HG03558 (cell line): ENCODE results near the gene EIF3D.
A peak's percentile ranks its signal among the peaks of the same experiment; 100 is the strongest.

ENCODE experiments used
- ATAC-seq: cut with Tn5 transposase; IDR thresholded peaks from one replicate; pipeline ENCODE4 v1.9.1; 2021; ENCODE audit warnings: moderate number of reproducible peaks; ENCODE audit not compliant: unreplicated experiment; ENCODE audit errors: extremely low read depth

EIF3D gene

DNA sequence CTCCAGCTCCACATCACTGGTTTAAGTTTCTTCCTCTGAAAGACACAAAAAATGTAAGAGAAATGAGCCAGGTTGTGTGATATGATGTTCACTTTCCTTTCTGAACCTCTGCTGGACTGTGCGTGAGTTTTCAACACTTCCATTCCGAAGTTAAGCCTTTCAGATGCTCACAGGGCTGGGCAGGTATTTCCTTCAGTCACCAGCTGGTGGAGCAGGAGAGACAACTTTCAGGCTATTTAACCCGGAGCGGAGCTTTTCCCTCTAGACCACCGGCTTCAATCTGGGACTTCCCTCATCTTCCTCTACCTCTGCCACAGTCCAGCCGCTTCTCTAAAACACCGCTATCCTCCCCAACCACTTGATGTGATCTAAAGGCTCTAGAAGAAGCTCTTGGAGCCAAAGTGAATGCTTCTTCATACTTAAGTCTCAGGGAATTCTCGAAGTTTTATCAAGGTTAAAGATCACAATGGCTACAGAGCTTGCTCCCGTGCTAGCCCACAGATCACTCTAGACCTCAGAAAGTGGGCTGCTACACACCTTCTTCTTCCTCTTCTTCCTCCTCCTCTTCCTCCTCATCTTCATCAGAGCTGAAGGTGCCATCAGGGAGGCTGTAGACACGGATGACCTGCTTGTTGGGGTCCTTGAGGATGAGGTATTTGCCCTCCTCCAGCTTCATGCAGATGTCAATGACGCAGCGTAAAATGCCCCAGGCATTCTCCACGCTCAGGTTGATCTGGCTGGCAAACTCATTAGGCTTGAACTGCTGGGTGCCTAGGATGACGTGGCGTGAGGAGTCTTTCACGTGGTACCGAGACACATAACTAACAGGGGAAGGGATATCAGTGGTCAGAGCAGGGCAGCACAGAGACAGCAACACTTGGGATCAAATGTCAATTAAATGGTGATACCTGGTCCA, 17.7 kb downstream of the EIF3D start:
- no peak for ATAC-seq

DNA sequence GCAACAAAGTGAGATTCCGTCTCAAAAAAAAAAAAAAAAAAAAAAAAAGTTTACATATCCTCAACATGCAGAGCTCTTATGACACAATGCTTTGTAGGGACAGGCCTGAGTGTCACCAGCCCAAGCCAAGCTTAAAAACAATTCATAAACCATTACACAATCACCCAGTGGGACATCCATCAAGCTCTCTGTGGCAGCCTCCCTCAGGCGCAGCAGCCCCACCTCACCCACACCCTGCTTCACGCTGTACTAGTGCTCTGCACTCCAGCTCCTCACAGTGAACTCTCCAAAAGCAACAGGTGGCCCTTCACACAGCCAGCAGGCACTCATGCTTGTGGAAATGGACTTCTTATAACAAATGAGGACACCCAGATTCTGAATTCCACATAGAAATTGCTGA, 18.6 kb downstream of the EIF3D start:
- ATAC-seq = no peak

DNA sequence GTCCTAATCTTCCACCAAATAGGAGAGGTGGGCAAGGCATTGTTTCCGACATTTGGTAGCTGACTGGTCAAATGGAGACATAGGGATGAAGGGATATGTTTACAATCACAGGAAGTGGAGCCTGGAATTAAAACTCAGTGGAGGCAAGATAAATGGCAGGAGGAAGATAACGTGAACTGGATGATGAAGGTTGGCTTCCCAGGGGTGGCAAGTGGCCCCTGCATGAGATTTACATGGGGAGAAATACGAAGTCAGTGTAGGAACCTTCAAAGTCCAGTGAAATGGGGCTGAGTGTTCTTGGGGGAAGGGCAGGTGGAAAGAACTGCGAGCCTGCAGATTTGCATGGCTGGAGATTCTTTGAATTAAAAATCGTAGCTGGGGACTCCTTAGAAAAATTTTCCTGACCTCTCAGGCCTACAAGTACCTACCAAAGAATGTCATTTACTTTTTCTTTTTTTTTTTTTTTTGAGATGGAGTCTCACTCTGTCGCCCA, 21.4 kb downstream of the EIF3D start:
- no peak for ATAC-seq

DNA sequence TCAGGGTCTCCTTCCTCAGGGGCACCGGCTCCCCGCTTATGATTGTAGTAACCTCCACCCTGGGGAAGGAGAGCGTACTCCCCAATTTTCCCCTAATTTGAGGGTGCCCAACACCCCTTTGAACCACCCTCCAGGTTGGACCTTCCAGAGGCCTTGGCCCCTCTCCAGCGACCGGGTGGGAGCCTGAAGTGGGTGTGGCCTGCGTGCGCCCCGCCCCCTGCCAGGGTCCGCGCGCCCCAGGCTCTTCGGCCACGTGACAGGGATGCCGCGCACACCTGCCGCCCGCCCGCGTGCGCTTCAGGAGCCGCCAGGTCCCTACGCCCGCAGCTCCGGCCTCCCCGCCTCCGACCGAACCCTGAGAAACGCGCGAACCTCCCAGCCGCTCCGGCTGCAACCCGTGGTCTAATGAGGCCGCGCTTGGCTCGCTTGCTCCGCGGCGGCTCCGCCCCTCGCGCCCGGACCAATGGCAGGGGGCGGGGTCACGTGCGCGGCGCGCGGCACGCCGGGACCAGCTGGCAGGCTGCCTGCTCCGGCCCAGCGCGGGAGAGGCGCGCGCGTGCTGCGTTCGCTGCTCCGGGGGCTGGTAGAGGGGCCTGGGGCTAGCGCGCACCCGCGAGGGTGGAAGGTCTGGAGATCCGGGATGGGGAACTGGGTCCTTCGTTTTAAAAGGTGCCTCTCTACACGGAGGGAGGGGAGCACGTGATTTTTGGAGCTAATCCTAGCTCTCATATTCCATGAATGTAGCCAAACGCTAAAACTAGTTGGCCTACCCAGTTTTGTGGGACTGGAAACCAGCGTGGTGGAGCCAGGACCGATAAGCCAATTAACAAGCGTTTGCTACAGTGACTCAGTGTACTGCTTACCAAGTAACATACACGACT, 22.1 kb downstream of the EIF3D start, which contains the start of gene FOXRED2:
TSS of gene FOXRED2 (minus strand) at position 404 of the 881 bp plus-strand sequence. CDS start 618 bp downstream, outside the sequence.
- peak; percentile 39 for ATAC-seq

DNA sequence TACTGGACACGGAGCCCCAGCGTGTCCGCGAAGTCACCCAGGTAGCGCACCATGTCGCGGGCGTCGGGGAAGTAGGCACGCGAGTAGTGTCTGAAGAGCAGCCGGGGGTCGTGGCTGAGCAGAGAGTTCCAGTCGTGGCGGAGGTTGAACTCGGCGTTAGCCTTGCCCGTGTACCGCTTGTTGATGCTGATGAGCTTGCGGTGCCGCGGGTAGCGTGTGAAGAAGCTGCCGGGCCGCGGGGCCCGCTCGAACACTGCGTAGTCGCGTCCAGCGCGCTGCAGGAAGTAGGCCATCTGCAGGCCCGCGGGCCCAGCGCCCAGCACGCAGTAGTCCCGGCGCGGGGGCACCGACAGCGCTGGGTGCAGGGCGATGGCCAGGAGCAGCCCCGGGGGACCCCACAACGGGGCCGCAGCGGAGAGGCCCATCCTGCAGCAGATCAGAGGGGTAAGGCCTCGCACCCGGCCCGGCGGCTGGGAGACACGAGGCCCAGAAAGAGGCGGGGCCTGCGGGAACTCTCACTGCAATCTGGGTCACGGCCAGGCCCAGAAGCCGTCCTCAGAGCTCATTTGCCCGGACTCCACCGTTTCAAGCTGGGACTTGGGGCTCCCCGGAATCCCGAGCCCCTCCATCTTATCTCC, 22.8 kb downstream of the EIF3D start:
- ATAC-seq = no peak

DNA sequence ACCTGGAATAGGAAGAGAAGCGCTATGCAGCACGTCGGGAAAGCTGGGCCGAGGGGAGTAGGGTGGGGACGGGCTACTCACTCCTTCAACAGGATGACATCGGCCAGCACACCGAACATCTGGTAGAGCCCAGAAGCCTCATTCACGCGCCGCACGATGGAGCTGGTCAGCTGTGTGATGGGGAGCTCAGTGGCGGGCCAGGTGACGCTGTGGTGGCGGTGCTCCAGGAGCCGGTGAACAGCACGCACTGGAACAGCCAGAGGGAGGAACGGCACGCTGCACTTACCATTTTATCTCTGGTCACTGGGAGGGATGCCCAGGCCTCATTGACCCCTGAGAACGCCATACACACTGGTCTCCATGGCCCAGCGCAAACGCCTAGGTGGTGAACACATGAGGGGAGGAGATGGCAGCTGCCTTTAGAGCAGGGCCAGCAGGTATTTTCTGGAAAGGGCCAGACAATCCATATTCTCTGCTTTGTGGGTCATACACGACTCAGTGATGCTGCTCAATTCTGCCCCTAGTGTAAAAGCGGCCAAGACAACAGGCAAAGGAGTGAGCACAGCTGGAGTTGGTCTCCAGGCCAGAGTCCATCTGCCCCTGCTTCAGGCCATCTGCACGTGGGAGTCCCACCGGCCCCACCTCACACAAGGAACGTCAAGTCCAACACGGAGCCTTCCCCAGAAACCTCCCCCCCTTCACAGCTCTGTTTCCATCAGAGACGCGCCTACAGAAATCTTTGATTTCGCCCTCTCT, 30.9 kb downstream of the EIF3D start:
- no peak for ATAC-seq

DNA sequence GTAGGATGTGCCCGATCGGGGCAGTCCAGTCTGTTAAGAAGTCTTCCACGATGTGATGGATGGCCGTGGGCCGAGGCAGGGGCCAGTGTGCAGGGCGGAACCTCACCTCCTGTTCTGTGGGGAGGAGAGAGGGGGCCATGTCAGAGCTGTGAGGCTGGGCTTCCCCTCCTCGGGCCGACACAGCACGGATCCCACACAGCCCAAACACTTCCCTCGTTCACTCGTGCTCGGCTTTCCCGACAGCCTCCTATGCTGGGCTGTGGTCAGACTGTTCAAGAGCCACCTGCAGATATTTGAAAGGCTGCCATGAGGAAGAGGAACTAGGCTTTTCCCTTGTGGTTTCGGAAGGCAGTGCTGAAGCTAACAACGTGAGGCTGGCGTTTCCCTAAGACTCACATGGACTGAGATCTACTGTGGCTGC, 35.3 kb downstream of the EIF3D start:
- no peak for ATAC-seq

DNA sequence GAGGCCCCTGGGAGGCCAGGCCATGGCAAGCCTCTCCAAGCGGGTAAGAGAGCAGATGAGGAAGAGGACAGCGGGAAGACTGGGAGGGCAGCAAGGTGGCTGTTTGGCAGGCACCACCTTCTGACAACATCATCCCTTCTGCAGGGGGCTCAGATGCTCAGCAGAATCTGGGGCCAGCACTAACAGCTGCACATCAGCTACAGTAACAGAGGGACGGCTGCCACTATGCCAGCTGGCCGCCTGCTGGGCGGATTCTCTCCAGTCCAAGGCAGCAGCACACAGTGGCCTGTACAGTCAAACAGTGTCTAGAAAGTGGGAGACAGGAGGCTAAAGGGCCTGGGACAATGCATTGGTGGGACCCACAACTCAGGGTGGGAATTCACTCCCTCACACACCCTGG, 36.9 kb downstream of the EIF3D start:
- ATAC-seq = no peak

DNA sequence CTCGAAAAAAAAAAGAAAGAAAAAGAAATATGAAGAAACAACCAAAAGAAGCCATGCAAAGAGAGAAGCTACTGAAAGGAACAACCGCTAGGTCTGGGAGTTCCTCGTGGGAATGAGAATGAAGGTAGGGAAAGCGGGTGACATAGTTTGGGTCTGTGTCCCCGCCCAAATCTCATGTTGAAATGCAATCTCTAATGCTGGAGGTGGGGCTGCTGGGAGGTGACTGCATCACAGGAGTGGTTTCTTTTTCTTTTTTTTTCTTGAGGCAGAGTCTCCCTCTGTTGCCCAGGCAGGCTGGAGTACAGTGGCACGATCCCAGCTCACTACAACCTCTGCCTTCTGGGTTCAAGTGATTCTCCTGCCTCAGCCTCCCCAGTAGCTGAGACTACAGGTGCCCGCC, 37.8 kb downstream of the EIF3D start:
- no peak for ATAC-seq

DNA sequence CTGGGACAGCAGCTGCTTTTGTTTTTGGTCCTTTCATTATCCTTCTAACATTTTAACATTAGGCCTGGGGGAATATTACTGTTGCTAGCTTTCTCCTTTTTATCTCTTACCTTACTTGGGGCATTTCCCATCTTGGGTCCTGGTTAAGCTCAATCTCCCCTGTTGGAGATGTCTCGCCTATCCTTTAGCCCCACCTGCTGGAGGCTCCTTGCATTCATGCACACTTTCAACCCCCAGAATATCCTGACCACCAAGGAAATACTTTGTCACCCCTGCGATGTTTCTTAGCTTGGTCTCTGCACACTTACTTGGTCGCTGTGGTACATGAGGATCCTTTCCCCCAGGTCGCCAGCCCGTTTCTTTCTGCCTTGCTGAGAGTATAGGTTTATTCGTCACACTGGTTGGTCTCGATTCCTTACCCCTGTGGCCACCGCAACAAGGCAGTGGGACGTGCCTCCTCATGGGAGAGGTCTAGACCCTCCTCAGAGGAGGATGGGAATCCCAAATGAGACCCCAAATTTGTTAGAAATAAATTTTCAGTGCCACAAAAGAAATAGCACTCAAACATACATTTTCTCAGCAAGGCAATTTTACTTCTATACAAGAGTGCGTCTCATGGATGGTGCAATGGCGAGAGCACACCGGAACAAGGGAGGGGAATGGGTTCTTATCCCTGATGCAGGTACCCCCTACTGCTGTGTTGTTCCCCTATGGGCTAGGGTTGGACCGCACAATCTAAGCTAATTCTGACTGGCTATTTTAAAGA, 42.2 kb downstream of the EIF3D start:
- ATAC-seq = no peak

DNA sequence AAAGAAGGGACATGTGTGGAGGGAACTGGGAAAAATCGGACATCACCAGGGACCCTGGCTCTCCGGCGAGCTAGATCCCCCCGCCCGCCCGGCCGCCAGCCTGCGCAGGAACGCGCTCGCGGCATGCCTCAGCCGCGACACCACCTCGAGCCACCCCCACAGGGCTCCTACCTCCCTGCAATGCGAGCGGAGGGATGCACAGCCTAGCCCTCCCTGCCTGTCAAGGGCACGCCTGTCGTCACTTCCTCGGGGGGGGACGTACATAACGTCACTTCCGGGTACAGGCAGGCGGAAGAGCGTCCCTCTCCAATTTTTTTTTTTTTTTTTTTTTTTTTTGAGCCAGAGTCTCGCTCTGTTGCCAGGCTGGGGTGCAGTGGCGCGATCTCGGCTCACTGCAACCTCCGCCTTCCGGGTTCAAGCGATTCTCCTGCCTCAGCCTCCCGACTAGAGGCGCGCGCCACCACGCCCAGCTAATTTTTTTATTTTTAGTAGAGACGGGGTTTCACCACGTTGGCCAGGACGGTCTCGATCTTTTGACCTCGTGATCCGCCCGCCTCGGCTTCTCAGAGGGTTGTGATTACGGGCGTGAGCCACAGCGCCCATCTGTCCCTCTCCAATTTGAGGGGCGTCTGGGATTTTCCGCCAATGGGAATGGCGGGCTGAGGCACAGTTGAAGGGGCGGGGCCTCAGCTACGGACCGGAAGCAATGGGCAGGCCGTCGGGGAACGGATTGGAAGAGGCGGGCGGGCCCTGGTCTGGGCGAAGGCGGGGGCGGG, 47.4 kb downstream of the EIF3D start, which contains the start of gene TXN2:
TSS of gene TXN2 (minus strand) at position 248 of the 776 bp plus-strand sequence. CDS start 803 bp downstream, outside the sequence.
- peak; percentile 63 for ATAC-seq

DNA sequence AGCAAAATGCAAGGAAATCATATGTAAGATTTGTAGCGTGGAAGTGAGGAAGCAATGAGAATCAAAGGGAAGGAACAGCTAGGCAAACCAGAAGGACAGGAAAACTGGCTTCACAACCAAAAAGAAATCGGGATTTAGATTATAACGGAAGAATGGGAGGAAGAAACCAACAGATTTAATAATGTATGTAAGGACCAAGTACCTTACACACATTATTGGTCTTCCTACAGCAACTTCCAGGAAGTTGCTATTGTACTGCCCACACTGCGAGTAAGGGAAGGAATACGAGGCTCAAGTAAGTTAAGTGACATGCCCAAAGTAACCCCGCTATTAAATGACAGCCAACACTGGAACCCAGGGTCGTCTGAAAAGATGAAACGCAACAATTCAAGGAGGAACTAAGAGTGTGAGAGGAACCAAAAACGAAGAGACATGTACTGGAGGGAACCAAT, 48.0 kb downstream of the EIF3D start:
- peak; percentile 33 for ATAC-seq

DNA sequence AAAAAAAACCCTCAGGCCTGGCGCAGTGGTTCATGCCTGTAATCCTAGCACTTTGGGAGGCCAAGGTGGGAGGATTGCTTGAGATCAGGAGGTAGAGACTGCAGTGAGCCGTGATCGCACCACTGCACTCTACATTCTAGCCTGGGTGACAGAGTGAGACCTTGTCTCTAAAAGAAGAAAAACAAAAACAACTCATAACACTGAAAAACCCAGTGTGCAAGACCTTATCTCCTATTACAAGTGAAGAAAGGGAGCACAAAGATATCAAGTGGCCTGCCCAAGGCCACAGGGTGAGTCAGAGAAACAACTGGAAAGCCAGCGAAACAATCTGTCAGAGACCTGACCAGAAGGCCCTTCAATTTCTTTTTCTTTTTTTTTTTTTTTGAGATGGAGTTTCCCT, 50.0 kb downstream of the EIF3D start:
- ATAC-seq = no peak

DNA sequence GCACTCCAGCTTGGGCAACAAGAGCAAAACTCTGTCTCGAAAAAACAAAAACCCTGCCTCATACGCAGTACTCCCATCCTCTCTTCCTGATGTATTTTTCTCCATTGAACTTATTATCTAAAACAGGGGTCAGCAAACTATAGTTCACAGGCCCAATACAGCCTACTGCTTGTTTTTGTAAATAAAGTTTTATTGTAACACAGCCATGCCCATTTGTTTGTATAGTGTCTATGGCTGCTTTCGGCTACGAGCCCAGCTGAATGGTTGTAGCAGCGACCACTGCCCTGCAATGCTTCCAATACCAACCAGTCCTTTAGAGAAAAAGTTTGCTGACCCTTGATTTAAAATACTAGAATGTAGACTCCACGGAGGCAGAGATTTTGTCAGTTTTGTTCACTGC, 53.6 kb downstream of the EIF3D start:
- ATAC-seq = no peak

DNA sequence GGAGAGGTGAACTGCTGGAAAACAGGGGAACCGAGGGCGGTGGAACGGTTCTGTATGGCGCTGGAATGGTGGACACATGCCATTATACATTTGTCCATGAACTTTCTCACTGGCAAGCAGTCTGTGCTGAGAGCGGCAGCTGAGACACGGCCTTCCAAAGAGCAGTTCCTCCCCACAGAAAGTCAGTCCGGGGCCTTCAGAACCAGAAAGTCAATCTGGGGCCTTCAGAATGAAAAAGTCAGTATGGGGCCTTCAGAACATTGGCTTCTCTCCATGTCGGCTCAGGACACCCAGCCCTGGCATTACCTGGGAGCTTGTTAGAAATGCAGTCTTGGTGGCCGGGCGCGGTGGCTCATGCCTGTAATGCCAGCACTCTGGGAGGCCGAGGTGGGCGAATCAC, 56.3 kb downstream of the EIF3D start:
- no peak for ATAC-seq

DNA sequence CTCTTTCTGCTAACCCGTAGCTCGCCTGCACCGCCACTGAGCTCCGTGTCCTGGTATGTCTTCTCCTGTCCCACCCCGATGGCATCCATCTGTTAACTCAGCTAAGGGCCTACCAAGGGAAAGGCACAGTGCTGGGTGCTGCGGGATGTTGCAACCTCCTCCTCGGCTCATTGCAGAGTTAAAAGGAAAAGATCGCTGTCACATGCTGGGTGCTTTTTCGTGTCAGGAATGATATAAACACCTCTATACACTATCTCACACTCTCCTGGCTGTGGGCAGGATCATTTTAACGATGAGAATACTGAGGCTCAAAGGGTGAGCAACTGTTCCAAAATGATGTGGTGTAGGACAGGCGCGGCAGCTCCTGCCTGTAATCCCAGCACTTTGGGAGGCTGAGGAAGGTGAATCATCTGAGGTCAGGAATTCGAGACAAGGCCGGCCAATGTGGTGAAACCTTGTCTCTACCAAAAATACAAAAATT, 57.6 kb downstream of the EIF3D start:
- no peak for ATAC-seq

DNA sequence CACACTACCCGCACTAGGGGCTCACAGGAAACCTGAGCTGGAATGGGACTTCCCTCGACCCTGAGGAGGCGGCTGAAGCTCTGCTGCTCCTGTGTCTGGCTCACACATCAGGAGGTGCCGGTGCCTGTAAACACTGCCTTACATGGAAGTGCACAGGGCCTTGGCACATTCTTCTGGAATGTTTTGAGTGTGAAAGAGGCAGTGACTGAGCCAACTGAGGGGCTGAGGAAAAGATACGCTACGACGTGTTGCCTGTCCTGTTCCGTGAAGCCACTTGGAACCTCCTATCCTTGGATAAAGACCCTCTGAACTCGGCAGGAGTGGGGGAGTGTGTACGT, 58.0 kb downstream of the EIF3D start:
- ATAC-seq = no peak
